Cardiac muscle cell (in vitro differentiated cells and primary cell): ENCODE data around the gene CPEB1. TPM values are rescaled to one million over a fixed set of nuclear protein-coding genes. Genes with fewer than 3 reads are reported as not detected.
"Not testable (repeated sequence)": the region's sequence is repeated elsewhere in the genome, so short reads cannot be mapped to it uniquely, and the experiment has no call there.

Experiments used
- DNase-seq, 2 donors: peaks; one replicate each; pipeline versions ENCODE4 v3.0.0 to v3.0.0-alpha.2; 2010 to 2017; ENCODE audit warnings: low read depth in 1 of 2, low spot score in 1 of 2
- H3K27ac ChIP-seq: fragments of 200-600 bp; sonication (generic); 2 replicates; pipeline ENCODE4 v1.5.1; 2016
- H3K27me3 ChIP-seq: fragments of 200-600 bp; sonication (generic); 2 replicates; pipeline ENCODE4 v1.6.0; 2016; ENCODE audit warnings: control low read depth
- H3K36me3 ChIP-seq: fragments of 200-600 bp; sonication (generic); 2 replicates; pipeline ENCODE4 v1.5.1; 2016; ENCODE audit warnings: control low read depth
- H3K4me1 ChIP-seq: fragments of 200-600 bp; sonication (generic); 2 replicates; pipeline ENCODE4 v1.8.1; 2017; ENCODE audit warnings: low read depth, mild to moderate bottlenecking, mixed run types
- H3K4me3 ChIP-seq: fragments of 200-600 bp; sonication (generic); 2 replicates; pipeline ENCODE4 v1.5.1; 2016; ENCODE audit warnings: mild to moderate bottlenecking
- H3K9me3 ChIP-seq: fragments of 200-600 bp; sonication (generic); 2 replicates; pipeline ENCODE4 v1.5.1; 2017; ENCODE audit warnings: low read depth, mild to moderate bottlenecking, control low read depth
- polyA plus RNA-seq: library from polyadenylated mRNA; unstranded; fragments of >200 nt; fragmentation: Nextera tagmentation; extraction: Ambion mirVana; gene quantifications from 2 replicates; pipeline ENCODE4 v1.2.1, GENCODE V29; 2016
- total RNA-seq: library from RNA; depleted of rRNA; stranded (reverse); fragments of >200 nt; gene quantifications from 2 replicates; pipeline ENCODE4 v1.2.3, GENCODE V29; 2016
- TF ChIP-seq, protein P1 (sequence below): IDR thresholded peaks from 2 replicates; pipeline ENCODE4 v1.5.1; 2012; ENCODE audit warnings: low read depth, mild to moderate bottlenecking, low read length

The CPEB1 gene
- total and polyA plus RNA-seq, 2 experiments from 2014 or later, result 1.9 to 2.3 TPM

DNA sequence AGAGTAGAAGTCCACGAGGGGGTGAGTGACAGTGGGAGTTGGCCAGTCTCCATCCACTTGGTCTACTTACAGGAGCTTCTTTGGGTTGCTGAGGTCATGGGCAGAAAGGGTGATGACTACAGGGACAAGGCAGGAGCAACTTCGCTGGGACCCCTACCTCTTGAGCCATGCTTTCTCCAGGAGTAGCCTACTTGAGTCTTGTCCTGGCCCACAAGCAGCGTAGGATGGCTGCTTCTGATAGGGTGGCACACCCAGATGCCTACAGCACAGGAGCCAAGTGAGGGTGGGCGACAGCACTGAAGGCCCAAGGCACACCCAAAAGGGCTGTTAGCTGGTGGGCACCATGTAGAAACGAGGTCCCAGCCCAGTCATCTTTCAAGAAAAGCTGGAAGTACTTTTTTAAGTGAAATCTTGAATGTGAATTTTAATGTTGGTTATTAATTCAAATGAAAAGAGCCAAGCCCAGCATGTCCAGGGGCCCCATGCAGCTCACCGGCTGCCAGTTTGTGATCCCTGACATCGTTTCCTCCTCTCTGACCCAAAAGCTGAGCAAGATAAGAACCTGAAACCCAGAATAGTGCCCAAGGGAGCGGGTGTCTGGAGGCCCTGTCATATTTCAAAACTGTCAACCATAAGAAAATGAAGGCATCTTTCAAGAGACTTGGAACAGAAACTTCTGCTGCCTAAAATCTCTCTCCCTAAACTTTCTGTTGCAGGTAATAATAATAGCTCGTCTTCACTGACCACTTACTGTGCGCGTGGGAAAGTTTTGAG lies 2.2 kb upstream of the CPEB1 start:
- Histone ChIP-seq H3K36me3 (no peaks in the 10 kb centered on the region), H3K4me1 (peaks cover 6% of the 10 kb centered on the region), H3K27me3 (peaks cover 97% of the 10 kb centered on the region), H3K27ac (no peak overlapping the region), H3K9me3 (no peaks in the 10 kb centered on the region), H3K4me3 (no peak overlapping the region)
- TF ChIP-seq, protein P1, sequence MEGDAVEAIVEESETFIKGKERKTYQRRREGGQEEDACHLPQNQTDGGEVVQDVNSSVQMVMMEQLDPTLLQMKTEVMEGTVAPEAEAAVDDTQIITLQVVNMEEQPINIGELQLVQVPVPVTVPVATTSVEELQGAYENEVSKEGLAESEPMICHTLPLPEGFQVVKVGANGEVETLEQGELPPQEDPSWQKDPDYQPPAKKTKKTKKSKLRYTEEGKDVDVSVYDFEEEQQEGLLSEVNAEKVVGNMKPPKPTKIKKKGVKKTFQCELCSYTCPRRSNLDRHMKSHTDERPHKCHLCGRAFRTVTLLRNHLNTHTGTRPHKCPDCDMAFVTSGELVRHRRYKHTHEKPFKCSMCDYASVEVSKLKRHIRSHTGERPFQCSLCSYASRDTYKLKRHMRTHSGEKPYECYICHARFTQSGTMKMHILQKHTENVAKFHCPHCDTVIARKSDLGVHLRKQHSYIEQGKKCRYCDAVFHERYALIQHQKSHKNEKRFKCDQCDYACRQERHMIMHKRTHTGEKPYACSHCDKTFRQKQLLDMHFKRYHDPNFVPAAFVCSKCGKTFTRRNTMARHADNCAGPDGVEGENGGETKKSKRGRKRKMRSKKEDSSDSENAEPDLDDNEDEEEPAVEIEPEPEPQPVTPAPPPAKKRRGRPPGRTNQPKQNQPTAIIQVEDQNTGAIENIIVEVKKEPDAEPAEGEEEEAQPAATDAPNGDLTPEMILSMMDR, result no peak
- no peak for DNase-seq

DNA sequence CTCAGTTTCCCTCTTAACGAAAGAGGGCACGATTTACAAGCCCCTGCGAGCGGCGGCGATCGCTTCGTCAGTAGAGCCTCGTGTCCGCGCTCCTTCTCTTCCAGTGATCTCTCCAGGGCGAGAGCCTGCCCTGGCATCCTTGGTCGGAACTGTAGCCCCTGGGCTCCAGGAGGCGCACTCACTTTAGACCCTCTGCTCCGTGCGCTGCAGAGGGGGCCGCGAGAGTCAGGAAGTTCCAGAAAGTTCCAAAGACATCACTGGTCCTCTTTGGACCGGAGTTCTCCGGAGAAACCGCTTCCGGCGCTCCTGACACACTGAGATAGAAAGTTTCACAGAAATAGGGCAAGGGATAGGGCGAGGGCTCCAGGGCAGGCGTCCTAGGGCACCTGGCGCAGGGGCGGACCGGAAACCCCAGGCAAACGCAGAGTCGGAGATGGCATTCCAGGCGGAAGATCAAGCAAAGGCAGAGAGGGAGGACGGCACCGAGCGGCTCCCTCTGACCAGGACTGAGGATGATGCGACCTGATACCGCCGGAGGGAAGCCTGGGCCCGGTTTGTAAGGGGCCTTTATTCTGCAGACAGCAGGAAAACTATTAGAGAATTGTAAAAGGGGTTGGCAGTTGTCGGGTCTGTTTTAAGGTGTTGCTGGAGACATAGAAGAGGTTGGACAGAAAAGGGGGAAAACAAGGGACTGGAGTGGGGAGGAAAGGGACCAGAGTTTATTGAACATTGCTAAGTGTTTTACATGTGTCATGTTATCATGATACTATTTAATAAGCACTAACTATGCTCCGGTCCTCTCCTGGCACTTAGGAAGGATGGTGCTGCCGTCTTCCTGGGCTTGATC lies 1.3 kb upstream of the CPEB1 start:
- Histone ChIP-seq H3K9me3 (no peaks in the 10 kb centered on the region), H3K27ac (no peak overlapping the region), H3K36me3 (no peaks in the 10 kb centered on the region), H3K27me3 (peaks cover 93% of the 10 kb centered on the region), H3K4me1 (peaks cover 6% of the 10 kb centered on the region), H3K4me3 (peak overlapping the region; percentile 44)
- DNase-seq, result peak; percentile 14 to 30
- TF ChIP-seq, protein P1, result no peak

DNA sequence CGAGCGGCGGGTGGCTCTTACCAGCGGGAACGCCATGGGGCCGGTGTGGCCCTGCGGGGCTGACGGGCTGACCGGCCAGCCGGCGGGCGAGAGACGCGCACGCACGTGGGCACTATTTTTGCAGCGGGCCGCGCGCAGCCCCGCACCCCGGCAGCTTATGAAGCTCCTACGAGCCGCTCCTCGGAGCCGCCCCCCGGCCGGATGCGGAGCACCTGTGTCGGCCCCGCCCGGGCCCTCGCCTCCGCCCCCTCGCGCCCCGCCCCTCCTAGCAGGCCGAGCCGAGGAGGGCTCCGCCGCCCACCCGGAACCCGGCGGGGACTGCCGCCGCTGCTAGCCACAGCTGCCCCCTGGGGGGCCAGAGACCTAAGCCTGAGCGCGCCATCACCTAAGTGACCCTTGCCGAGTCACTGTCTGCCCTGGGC lies 683 bp upstream of the CPEB1 start:
- no peaks in the 10 kb centered on the region for H3K36me3 ChIP-seq
- H3K27ac ChIP-seq, result no peak overlapping the region
- H3K9me3 ChIP-seq, result no peaks in the 10 kb centered on the region
- peaks cover 91% of the 10 kb centered on the region for H3K27me3 ChIP-seq
- TF ChIP-seq, protein P1, result no peak
- DNase-seq, result peak in 1 of 2 donors; percentile 46
- H3K4me3 ChIP-seq, result peak overlapping the region; percentile 44
- H3K4me1 ChIP-seq, result peaks cover 6% of the 10 kb centered on the region

DNA sequence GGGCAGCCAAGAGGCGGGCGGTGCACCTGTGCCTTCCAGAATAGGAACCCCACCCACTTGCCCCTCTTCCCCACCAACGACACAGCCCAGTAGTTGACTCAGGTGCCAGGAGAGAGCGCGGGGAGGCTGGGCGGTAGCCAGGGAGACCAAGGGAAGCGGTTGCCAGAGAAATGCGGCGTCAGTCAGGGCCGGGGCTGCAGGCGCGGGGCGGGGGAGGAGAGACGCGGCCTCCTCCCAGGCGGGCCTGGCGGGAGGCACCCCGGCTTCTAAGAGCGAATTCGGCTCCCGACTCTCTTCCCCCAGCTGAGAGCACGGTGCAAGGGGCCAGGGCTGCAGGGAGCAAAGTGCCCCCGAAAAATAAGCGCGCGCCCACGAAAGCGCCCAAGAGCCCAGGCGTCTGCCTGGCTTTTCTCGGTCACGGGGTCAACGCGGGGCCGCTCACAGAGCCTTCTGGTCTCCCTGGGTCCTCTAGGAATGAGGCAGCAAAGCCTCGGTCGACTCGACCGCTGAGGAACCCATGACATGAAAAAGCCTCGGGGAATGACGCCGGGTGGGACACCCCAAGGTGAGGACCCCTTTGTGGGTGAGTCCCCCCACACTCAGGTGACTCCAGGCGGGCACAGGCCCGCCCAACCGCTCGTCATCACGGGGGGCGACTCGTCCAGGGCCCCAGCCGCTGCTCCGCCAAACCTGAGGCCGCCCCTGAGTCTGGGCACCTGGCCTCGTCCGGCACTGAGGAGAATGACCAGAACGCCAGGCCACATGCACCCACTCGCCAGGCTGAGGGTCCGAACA lies 716 bp downstream of the CPEB1 start:
- Histone ChIP-seq H3K9me3 (no peaks in the 10 kb centered on the region), H3K4me3 (no peak overlapping the region), H3K4me1 (peaks cover 6% of the 10 kb centered on the region), H3K27me3 (peaks cover 93% of the 10 kb centered on the region), H3K27ac (no peak overlapping the region), H3K36me3 (no peaks in the 10 kb centered on the region)
- peak in 1 of 2 donors; percentile 15 for DNase-seq
- TF ChIP-seq, protein P1, result no peak

DNA sequence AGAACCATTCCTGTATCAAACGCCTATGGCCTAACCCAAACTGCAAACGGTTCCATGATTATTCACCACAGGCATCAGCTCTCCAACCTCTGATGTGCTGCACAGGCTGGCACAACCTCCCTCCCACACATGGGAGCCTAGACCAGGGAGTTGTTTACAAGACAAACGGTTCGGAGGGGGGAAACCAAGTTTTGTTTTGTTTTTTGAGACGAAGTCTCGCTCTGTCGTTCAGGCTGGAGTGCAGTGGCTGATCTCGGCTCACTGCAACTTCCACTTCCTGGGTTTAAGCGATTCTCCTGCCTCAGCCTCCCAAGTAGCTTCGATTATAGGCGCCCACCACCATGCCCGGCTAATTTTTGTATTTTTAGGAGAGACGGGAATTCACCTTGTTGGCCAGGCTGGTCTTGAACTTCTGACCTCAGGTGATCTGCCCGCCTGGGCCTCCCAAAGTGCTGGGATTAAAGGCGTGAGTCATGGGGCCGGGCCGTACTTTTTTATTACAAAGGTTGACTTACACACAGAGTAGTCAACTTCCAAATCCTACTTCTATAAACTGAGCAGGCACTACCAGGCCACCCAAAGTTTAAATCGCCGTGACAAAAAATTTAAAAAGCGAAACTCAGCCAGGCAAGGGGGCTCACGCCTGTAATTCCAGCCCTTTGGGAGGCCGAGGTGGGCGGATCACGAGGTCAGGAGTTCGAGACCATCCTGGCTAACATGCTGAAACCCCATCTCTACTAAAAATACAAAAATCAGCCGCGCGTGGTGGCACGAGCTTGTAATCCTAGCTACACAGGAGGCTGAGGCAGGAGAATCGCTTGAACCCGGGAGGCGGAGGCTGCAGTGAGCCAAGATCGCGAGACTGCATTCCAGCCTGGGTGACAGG lies 2.0 kb downstream of the CPEB1 start:
- H3K27ac ChIP-seq, H3K4me3 ChIP-seq, H3K36me3 ChIP-seq, H3K9me3 ChIP-seq, DNase-seq, H3K4me1 ChIP-seq: not testable (repeated sequence)
- peaks cover 91% of the 10 kb centered on the region for H3K27me3 ChIP-seq
